ENCODE data around the gene HMGN5. TPM values are rescaled to one million over a fixed set of nuclear protein-coding genes. Genes with fewer than 3 reads are reported as not detected.

The HMGN5 gene
- total RNA-seq, 1 donor from 2014 or later = 1.3 TPM

- intact Hi-C loops (cut with micrococcal nuclease) = no loop called here
- DNase-seq (ENCODE audit: low spot score) = no peak
- H3K4me1 Mint-ChIP-seq (ENCODE audit: low read depth) = no peaks in the 10 kb centered on the region
- no peaks in the 10 kb centered on the region for H3K27me3 Mint-ChIP-seq (ENCODE audit: low read depth)
- no peak overlapping the region for H3K4me3 Mint-ChIP-seq (ENCODE audit: low read depth)
- no peaks in the 10 kb centered on the region for H3K9me3 Mint-ChIP-seq
- H3K36me3 Mint-ChIP-seq (ENCODE audit: low read depth) = no peaks in the 10 kb centered on the region
- H3K27ac Mint-ChIP-seq = no peak overlapping the region
These were observed 119.1 kb downstream of the HMGN5 start for GRCh38 chrX:81082649-81083048.

Other genes with a start within 250 kb of the HMGN5 start
- gene SH3BGRL, start 189 bp upstream of the HMGN5 start, total RNA-seq = 52.8 and 53.0 TPM in 2 replicates